ENCODE data around the gene FBXL17. TPM values are rescaled to one million over a fixed set of nuclear protein-coding genes. Genes with fewer than 3 reads are reported as not detected.

The FBXL17 gene
- total RNA-seq, 1 donor from 2014 or later: 49.4 TPM

GRCh38 chr5:107964722-107965121, 417.2 kb downstream of the FBXL17 start:
- no peak for DNase-seq
- Histone ChIP-seq H3K4me1 (peaks cover 8% of the 10 kb centered on the region), H3K36me3 (no peaks in the 10 kb centered on the region), H3K27me3 (ENCODE audit: low read depth) (no peaks in the 10 kb centered on the region), H3K27ac (replicated peaks) (no peak overlapping the region), H3K9me3 (replicated peaks) (no peaks in the 10 kb centered on the region), H3K4me3 (no peak overlapping the region)
- intact Hi-C loops (cut with micrococcal nuclease): no loop called here
- TF ChIP-seq CTCF (IDR thresholded peaks at IDR 0.05; ENCODE audit: borderline replicate concordance): no peak

- no peaks in the 10 kb centered on the region for H3K36me3 ChIP-seq
- H3K27ac ChIP-seq (replicated peaks): no peak overlapping the region
- no peaks in the 10 kb centered on the region for H3K9me3 ChIP-seq (replicated peaks)
- no peaks in the 10 kb centered on the region for H3K4me1 ChIP-seq
- H3K27me3 ChIP-seq (ENCODE audit: low read depth): no peaks in the 10 kb centered on the region
- TF ChIP-seq CTCF (IDR thresholded peaks at IDR 0.05; ENCODE audit: borderline replicate concordance): no peak
- H3K4me3 ChIP-seq: no peak overlapping the region
- no peak for DNase-seq
- intact Hi-C loops (cut with micrococcal nuclease): no loop called here
Measured at GRCh38 chr5:107959573-107960279, 422.2 kb downstream of the FBXL17 start.

- Histone ChIP-seq H3K27ac (replicated peaks) (no peak overlapping the region), H3K4me3 (no peak overlapping the region), H3K4me1 (no peaks in the 10 kb centered on the region), H3K36me3 (no peaks in the 10 kb centered on the region), H3K27me3 (ENCODE audit: low read depth) (no peaks in the 10 kb centered on the region), H3K9me3 (replicated peaks) (no peaks in the 10 kb centered on the region)
- TF ChIP-seq CTCF (IDR thresholded peaks at IDR 0.05; ENCODE audit: borderline replicate concordance): no peak
- no peak for DNase-seq
- intact Hi-C loops (cut with micrococcal nuclease): no loop called here
Measured at GRCh38 chr5:107958861-107959260, 423.0 kb downstream of the FBXL17 start.

- no peaks in the 10 kb centered on the region for H3K4me1 ChIP-seq
- intact Hi-C loops (cut with micrococcal nuclease): no loop called here
- TF ChIP-seq CTCF (IDR thresholded peaks at IDR 0.05; ENCODE audit: borderline replicate concordance): no peak
- DNase-seq: no peak
- no peak overlapping the region for H3K4me3 ChIP-seq
- no peaks in the 10 kb centered on the region for H3K9me3 ChIP-seq (replicated peaks)
- H3K36me3 ChIP-seq: no peaks in the 10 kb centered on the region
- no peaks in the 10 kb centered on the region for H3K27me3 ChIP-seq (ENCODE audit: low read depth)
- H3K27ac ChIP-seq (replicated peaks): no peak overlapping the region
Measured at GRCh38 chr5:107958432-107958831, 423.5 kb downstream of the FBXL17 start.

GRCh38 chr5:107957051-107957450, 424.8 kb downstream of the FBXL17 start:
- no peaks in the 10 kb centered on the region for H3K9me3 ChIP-seq (replicated peaks)
- H3K4me1 ChIP-seq: no peaks in the 10 kb centered on the region
- no peak overlapping the region for H3K4me3 ChIP-seq
- intact Hi-C loops (cut with micrococcal nuclease): no loop called here
- H3K36me3 ChIP-seq: no peaks in the 10 kb centered on the region
- no peak for TF ChIP-seq CTCF (IDR thresholded peaks at IDR 0.05; ENCODE audit: borderline replicate concordance)
- no peaks in the 10 kb centered on the region for H3K27me3 ChIP-seq (ENCODE audit: low read depth)
- no peak overlapping the region for H3K27ac ChIP-seq (replicated peaks)
- DNase-seq: no peak

All from left ventricle myocardium inferior (tissue), 1 donor.